RPMI7951 (cell line): Measurements from ENCODE around the gene CHST10. TPM values are rescaled to one million over a fixed set of nuclear protein-coding genes. Genes with fewer than 3 reads are reported as not detected.
"Not testable (repeated sequence)": the region's sequence is repeated elsewhere in the genome, so short reads cannot be mapped to it uniquely, and the experiment has no call there.

Source experiments
- DNase-seq: peaks from one replicate; pipeline ENCODE4 v3.0.0-alpha.2; 2012; ENCODE audit warnings: low read depth
- total RNA-seq: library from RNA; depleted of rRNA; stranded (reverse); fragments of >200 nt; shearing (Covaris generic); gene quantifications from 2 replicates; pipeline ENCODE4 v1.2.3, GENCODE V29; 2014

Gene CHST10
- total RNA-seq, 1 experiment from 2014 or later, result 24.0 TPM

GRCh38 chr2:100393362-100393761 lies 24.1 kb downstream of the CHST10 start:
- no peak for DNase-seq

GRCh38 chr2:100392715-100393114 lies 24.8 kb downstream of the CHST10 start:
- DNase-seq, result no peak

GRCh38 chr2:100391735-100392515 lies 25.5 kb downstream of the CHST10 start:
- no peak for DNase-seq

GRCh38 chr2:100390001-100390940 lies 27.2 kb downstream of the CHST10 start:
- DNase-seq, result no peak

GRCh38 chr2:100388703-100389102 lies 28.8 kb downstream of the CHST10 start:
- no peak for DNase-seq

- no peak for DNase-seq
Observed at GRCh38 chr2:100383954-100384353, 33.5 kb downstream of the CHST10 start.

GRCh38 chr2:100383306-100383705 lies 34.2 kb downstream of the CHST10 start:
- DNase-seq, result no peak

- peak; percentile 81 for DNase-seq
Observed at GRCh38 chr2:100381240-100381639, 36.2 kb downstream of the CHST10 start.

GRCh38 chr2:100380681-100381080 lies 36.8 kb downstream of the CHST10 start:
- no peak for DNase-seq

GRCh38 chr2:100376836-100377235 lies 40.6 kb downstream of the CHST10 start:
- DNase-seq, result no peak

GRCh38 chr2:100367163-100367562 lies 50.3 kb downstream of the CHST10 start:
- no peak for DNase-seq

GRCh38 chr2:100365434-100365833 lies 52.0 kb downstream of the CHST10 start:
- peak; percentile 95 for DNase-seq

- DNase-seq, result not testable (repeated sequence)
Observed at GRCh38 chr2:100362269-100362668, 55.2 kb downstream of the CHST10 start.

GRCh38 chr2:100359576-100359975 lies 57.9 kb downstream of the CHST10 start:
- no peak for DNase-seq

- DNase-seq, result no peak
Observed at GRCh38 chr2:100358554-100358953, 58.9 kb downstream of the CHST10 start.

- no peak for DNase-seq
Observed at GRCh38 chr2:100352521-100352920, 64.9 kb downstream of the CHST10 start.

GRCh38 chr2:100350661-100351185 lies 66.7 kb downstream of the CHST10 start:
- DNase-seq, result peak; percentile 50

GRCh38 chr2:100345144-100345543 lies 72.3 kb downstream of the CHST10 start:
- not testable (repeated sequence) for DNase-seq

- no peak for DNase-seq
Observed at GRCh38 chr2:100344433-100344832, 73.0 kb downstream of the CHST10 start.

GRCh38 chr2:100342466-100342865 lies 75.0 kb downstream of the CHST10 start:
- DNase-seq, result not testable (repeated sequence)
